ENCODE data around the gene MEX3D. TPM values are rescaled to one million over a fixed set of nuclear protein-coding genes. Genes with fewer than 3 reads are reported as not detected.

MEX3D gene
- polyA plus RNA-seq, 3 donors from 2014 or later: 0.21 TPM; not detected in 2

DNA sequence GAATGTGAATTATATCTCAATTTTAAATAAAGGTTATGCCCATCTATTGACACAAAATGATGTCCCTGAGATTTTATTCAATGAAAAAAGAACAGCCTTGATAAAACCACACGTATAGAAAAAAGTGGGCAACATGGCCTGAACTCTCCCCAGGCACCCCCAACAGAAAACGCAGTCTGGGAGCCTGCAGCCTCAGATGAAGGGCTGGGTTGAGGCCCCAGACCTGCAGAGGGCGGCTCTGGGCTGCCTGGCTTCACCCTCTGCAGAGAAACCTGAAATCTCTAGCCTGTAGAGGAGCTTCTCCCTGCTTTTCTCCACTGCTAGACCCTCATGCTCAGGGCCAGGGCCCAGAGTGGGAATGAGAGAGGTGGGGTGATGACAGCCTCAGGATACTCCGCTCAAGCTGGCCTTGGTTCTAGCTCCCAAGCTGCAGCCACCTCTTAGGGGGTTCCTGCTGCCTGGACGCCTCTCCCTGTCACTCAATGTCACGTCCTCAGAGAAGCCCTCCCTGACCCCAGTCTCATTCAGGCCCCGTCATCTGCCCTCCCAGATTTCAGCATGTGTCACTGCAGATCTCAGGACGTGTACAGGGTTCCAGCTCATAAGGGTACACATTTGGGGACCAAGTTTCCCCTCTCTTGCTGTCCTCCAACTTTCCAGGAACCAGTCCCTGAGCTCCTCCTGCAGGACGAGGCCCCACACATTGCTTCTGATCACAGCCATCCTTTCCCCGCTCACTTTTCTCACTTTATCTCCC, 22.7 kb upstream of the MEX3D start:
- DNase-seq: peak in 1 of 3 donors; percentile 9
- Mint-ChIP-seq H3K27ac (peak overlapping the region; percentile 50 to 91 (median 83)), H3K36me3 (no peaks in the 10 kb centered on the region), H3K27me3 (ENCODE audit: low read depth in 3 of 3) (peaks cover 6 to 12% (median 6%) of the 10 kb centered on the region in 3 donors), H3K4me1 (peaks cover 20 to 32% of the 10 kb centered on the region in 2 donors), H3K9me3 (no peaks in the 10 kb centered on the region), H3K4me3 (peak overlapping the region; percentile 79 to 86 (median 80))

GRCh38 chr19:1587872-1588271, 19.7 kb upstream of the MEX3D start:
- H3K4me3 Mint-ChIP-seq: no peak overlapping the region
- DNase-seq: no peak
- peaks cover 19 to 29% of the 10 kb centered on the region in 2 donors for H3K4me1 Mint-ChIP-seq
- H3K27ac Mint-ChIP-seq: peak overlapping the region in 1 of 6 donors; percentile 39
- H3K36me3 Mint-ChIP-seq: peaks cover 0 to 4% (median 0%) of the 10 kb centered on the region in 3 donors
- no peaks in the 10 kb centered on the region for H3K9me3 Mint-ChIP-seq
- peaks cover 3 to 9% (median 3%) of the 10 kb centered on the region in 3 donors for H3K27me3 Mint-ChIP-seq (ENCODE audit: low read depth in 3 of 3)

DNA sequence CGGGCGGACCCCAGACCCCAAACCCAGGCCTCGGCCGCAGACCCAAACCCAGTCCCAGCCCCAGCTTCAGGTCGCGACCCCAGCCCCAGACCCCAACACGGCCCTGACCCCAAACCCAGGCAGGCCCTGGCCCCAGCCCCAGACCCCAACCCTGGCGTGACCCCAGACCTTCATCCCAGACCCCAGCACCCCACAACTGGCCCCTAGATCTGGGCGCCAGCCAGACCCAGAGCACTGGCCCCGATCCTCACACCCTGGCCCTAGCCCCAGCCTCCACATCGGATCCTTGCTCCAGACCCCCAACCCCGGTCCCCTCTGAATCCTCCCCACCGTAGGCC, 17.1 kb upstream of the MEX3D start:
- peaks cover 5 to 14% of the 10 kb centered on the region in 2 donors for H3K4me1 Mint-ChIP-seq
- no peaks in the 10 kb centered on the region for H3K9me3 Mint-ChIP-seq
- peaks cover 0 to 4% (median 3%) of the 10 kb centered on the region in 3 donors for H3K36me3 Mint-ChIP-seq
- H3K27me3 Mint-ChIP-seq (ENCODE audit: low read depth in 3 of 3): peaks cover 0 to 2% (median 0%) of the 10 kb centered on the region in 3 donors
- DNase-seq: no peak
- H3K4me3 Mint-ChIP-seq: no peak overlapping the region
- no peak overlapping the region for H3K27ac Mint-ChIP-seq

DNA sequence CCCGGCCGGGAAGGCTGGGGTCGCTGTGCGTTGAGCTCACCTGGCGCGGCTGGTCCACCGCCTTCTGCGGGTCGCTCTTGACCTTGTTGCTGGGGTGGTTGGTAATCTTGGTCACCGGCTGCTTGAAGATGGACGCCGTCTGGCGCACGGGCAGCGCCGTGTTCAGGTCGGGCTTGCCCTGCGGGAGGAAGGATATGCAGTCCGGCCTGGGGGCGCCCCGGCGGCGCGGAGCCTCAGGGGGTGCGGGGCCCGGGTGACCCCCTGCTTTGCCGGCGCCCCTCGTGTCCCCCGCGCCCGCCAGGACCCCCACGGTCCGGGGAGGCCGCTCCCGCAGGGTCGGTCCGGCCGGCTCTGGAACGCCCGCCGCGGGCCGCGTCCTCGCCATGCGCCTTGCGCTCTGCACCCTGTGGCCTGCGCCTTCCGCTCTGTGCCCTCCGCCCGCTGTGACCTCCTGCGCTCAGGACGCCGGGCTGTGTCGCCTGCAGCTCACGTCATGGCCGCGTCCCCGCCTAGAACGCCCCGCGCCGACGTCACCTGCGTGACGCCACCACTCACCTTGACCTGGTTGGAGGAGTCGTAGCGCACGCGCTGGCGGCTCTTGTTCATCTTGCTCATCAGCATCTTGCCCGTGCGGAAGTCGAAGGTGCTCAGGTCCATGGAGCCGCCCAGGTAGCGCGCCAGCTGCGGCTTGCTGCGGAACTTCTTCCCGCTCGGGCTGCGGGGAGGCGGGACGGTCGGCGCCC, 16.5 kb upstream of the MEX3D start:
- Mint-ChIP-seq H3K36me3 (peaks cover 0 to 8% (median 6%) of the 10 kb centered on the region in 3 donors), H3K4me1 (peaks cover 5 to 11% of the 10 kb centered on the region in 2 donors), H3K27ac (no peak overlapping the region), H3K9me3 (no peaks in the 10 kb centered on the region), H3K27me3 (ENCODE audit: low read depth in 3 of 3) (peaks cover 0 to 2% (median 0%) of the 10 kb centered on the region in 3 donors), H3K4me3 (no peak overlapping the region)
- no peak for DNase-seq

DNA sequence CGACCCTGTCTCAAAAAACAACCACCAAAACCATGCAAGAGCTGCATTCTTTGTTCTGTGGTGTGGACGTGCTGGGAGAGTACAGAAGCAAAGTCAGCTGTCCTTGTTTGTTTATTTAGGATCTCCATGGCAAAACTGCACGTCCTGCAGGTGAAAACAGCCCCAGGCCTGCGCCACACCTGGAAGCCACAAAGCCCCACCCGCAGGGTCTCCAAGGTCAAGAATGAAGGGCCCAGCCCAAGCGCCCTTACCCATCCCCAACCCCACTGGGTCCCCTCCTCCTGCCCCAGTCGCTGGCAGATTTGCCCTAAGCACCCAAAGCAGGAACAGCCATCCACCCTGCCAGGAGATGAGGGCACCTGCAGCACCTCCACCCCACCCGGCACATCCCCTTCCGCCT, 14.1 kb upstream of the MEX3D start:
- Mint-ChIP-seq H3K4me1 (peaks cover 5 to 6% of the 10 kb centered on the region in 2 donors), H3K4me3 (no peak overlapping the region), H3K27me3 (ENCODE audit: low read depth in 3 of 3) (no peaks in the 10 kb centered on the region), H3K27ac (no peak overlapping the region), H3K9me3 (no peaks in the 10 kb centered on the region), H3K36me3 (peaks cover 0 to 8% (median 6%) of the 10 kb centered on the region in 3 donors)
- DNase-seq: no peak

DNA sequence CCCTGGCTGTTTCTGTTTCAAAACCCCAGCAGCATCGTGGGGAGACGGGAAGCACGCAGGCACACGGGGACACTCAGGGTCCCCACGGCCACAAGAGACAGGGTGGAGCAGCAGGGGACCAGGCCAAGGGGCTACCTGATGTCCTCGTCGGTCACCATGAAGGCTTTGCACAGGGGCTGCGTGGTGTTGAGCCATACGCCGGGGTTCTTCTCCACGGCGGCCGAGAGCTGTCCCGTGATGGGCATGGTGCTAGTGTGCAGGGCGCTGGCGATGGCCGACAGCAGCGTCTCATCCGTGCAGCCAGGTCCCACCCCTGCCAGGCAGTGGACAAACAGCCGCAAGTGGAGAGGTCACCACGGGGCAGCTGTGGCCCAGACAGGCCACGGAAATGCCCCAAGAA, 12.8 kb upstream of the MEX3D start:
- Mint-ChIP-seq H3K4me3 (no peak overlapping the region), H3K27ac (no peak overlapping the region), H3K36me3 (peaks cover 0 to 8% (median 6%) of the 10 kb centered on the region in 3 donors), H3K4me1 (peaks cover 3% of the 10 kb centered on the region in 2 donors), H3K9me3 (no peaks in the 10 kb centered on the region), H3K27me3 (ENCODE audit: low read depth in 3 of 3) (peaks cover 0 to under 1% (median 0%) of the 10 kb centered on the region in 3 donors)
- no peak for DNase-seq

- Mint-ChIP-seq H3K4me1 (no peaks in the 10 kb centered on the region), H3K4me3 (no peak overlapping the region), H3K9me3 (no peaks in the 10 kb centered on the region), H3K36me3 (peaks cover 0 to 8% (median 6%) of the 10 kb centered on the region in 3 donors), H3K27me3 (ENCODE audit: low read depth in 3 of 3) (peaks cover 0 to 2% (median 0%) of the 10 kb centered on the region in 3 donors), H3K27ac (no peak overlapping the region)
- DNase-seq: no peak
Observed at GRCh38 chr19:1580382-1580781, 12.3 kb upstream of the MEX3D start.

DNA sequence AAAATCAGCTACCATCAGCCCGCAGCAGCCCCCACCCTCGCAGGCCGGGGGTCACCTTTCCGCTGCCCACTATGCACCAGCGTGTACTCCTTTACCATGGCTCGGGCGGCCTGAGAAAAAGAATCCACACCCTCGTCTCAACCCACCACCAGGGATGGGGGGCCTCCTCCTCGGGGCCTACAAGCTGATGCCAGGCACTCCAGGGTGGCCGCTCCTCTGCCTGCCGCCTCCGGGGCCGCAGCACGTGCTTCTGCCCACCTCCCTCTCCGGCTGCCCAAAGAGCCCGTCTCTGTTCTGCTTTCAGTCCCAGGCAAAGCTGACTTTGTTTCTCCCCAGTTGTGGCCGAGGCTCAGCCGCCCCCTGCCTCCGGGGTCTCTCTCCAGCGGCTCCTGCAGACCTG, 11.1 kb upstream of the MEX3D start:
- H3K27me3 Mint-ChIP-seq (ENCODE audit: low read depth in 3 of 3): peaks cover 0 to 2% (median 0%) of the 10 kb centered on the region in 3 donors
- no peak for DNase-seq
- H3K36me3 Mint-ChIP-seq: peaks cover 0 to 8% (median 6%) of the 10 kb centered on the region in 3 donors
- H3K9me3 Mint-ChIP-seq: no peaks in the 10 kb centered on the region
- H3K4me3 Mint-ChIP-seq: no peak overlapping the region
- H3K4me1 Mint-ChIP-seq: no peaks in the 10 kb centered on the region
- H3K27ac Mint-ChIP-seq: no peak overlapping the region

DNA sequence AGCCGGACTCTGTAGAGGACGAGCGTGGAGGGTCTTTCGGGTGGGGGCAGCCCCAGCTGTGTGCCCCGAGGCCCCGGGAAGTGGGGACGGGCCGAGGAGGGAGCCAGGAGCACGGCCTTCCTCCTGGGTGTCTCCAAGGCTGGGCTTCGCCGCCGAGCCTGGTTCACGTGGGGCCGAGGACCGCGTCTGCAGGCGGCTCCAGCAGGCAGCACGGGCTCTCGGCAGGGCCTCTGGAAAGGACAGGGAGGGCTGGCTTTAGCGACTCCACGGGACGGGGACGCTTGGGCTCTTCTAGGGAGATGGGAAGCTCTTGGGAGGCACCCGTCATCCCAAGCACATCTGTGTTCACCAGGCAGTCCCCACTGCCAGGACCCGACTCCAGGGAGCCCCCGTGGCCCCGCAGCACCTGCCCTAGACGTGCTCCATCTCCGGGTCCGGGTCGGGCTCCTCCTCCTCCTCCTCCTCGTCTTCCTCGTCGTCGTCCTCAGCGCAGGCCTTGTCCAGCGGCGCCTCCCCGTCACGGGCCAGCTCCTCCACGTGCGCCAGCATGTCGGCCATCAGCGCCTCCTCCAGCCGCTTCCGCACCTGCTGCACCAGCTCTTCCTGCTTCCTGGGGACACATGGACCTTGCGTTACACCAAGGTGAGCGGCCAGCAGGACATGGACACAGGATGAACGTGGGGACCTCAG, 9.9 kb upstream of the MEX3D start:
- Mint-ChIP-seq H3K27ac (no peak overlapping the region), H3K27me3 (ENCODE audit: low read depth in 3 of 3) (peaks cover 0 to 2% (median 2%) of the 10 kb centered on the region in 3 donors), H3K4me3 (no peak overlapping the region), H3K4me1 (no peaks in the 10 kb centered on the region), H3K36me3 (peaks cover 0 to 6% (median 4%) of the 10 kb centered on the region in 3 donors), H3K9me3 (no peaks in the 10 kb centered on the region)
- DNase-seq: no peak

DNA sequence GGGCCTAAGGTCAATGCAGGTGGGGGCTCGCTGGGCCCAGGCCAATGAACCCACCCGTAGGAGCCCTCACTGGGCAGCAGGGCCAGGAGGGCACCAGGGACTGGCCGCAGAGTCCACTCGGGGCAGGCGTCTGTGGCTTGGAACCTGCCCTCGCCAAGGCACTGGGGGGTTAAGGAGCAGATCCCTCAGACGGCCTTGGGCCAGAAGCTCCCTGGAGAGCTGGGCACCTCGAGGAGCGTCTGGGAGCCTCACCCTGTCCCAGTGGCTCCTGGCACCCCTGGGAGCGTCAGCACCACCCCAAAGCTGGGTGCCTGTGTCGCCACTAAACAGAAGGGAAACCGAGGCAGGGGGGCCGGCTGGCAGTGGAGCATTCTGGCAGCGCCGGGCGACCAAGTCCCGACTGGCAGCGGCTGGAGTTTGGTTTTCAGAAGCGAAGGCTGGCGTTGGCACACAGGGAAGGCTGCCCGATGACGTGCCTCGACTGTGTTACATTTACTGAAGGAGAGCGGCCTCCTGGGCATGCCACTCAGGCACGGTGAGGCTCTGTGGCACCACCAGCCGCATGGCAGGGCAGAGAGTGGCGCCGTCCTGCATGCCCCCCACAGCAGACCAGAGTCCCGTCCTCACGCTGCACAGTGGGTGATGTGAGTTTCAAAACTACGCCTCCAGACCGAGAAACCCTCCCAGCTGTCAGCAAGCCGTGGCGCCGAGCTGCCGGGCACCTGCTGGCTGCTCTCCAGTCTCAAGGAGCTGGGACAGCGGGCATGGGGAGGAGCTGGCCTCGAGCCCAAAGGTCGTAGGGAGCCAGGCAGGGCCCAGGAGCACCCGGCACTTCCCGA, 9.2 kb upstream of the MEX3D start:
- Mint-ChIP-seq H3K36me3 (peaks cover 0 to 6% (median 4%) of the 10 kb centered on the region in 3 donors), H3K4me3 (no peak overlapping the region), H3K27ac (no peak overlapping the region), H3K27me3 (ENCODE audit: low read depth in 3 of 3) (peaks cover 0 to 2% (median 2%) of the 10 kb centered on the region in 3 donors), H3K9me3 (no peaks in the 10 kb centered on the region), H3K4me1 (no peaks in the 10 kb centered on the region)
- no peak for DNase-seq

DNA sequence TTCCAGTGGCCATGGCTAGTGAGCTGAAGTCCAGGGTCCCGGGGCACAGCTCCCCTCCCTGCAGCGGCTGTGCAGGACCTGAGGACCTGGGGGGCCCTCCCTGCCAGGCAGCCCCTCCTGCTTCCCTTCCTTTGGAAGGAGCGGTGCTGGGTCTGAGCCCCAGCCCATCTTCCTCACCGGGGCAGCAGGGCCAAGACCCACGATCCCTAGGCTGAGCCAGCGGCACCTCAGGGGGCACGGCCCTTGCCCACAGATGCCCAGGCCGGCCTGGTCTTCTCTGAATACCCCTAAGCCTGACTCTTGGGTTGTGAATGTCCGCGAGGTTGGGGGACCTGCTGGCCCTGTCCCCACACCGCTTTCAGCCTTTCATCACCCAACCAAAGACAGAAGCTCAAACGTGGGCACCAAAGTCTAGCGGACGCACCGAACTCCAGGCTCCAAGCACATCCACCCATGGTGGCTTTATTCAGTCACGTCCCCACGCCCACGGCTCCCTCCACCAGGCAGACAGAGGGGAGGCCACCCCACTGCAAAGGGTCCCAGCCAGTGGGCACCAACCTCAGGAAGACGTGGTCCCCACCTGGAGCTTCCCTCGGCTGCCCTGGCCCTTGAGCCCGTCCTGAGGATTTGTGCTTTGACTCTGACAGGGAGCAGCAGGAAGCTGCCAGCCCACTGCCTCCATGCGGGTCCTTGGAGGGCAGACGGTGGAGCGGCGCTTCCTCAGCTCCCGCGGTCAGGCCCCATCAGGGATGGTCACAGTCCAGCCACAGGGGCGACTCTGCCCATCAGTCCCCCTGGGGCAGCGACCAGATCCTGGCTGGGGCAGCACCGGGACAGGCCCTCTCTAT, 8.3 kb upstream of the MEX3D start:
- H3K4me1 Mint-ChIP-seq: no peaks in the 10 kb centered on the region
- H3K9me3 Mint-ChIP-seq: no peaks in the 10 kb centered on the region
- H3K36me3 Mint-ChIP-seq: peaks cover 0 to 6% (median 4%) of the 10 kb centered on the region in 3 donors
- no peak for DNase-seq
- no peak overlapping the region for H3K27ac Mint-ChIP-seq
- no peak overlapping the region for H3K4me3 Mint-ChIP-seq
- H3K27me3 Mint-ChIP-seq (ENCODE audit: low read depth in 3 of 3): peaks cover 2 to 3% (median 2%) of the 10 kb centered on the region in 3 donors
